HepG2 (cell line): ENCODE measurements around the gene WFDC1. TPM values are rescaled to one million over a fixed set of nuclear protein-coding genes. Genes with fewer than 3 reads are reported as not detected.

ENCODE experiments used
- ATAC-seq: fragments of 200-7000 bp; cut with Tn5 transposase; 3 replicates; pipeline ENCODE4 v1.9.1; 2020; ENCODE audit warnings: mild to moderate bottlenecking, moderate library complexity
- BruUV-seq: library from RNA; stranded (reverse); fragments of 400-500 nt; replicated peaks from 2 replicates; lab custom pipeline; 2021; lab: Mats Ljungman, UMichigan
- CTCF ChIA-PET: fragments of 300-600 bp; formaldehyde crosslinking; extraction: SDS; loops from one replicate; lab custom pipeline; 2021; ENCODE audit warnings: low total read pairs, inconsistent platforms, low intra/inter-chr PET ratio; lab: Yijun Ruan, JAX
- POLR2A ChIA-PET: fragments of 350-600 bp; sonication (Branson Sonifier 250); formaldehyde crosslinking; loops from one replicate; lab custom pipeline; 2020; ENCODE audit warnings: antibody characterized with exemption, inconsistent platforms; lab: Yijun Ruan, JAX
- DNase-seq: peaks from one replicate; pipeline ENCODE4 v3.0.0-alpha.2; 2015; ENCODE audit warnings: low spot score
- FAIRE-seq: peaks from 3 replicates; lab custom pipeline; 2011; peaks lifted over from hg19 to GRCh38; lab: Jason Lieb, UNC
- H2AFZ ChIP-seq: one replicate; pipeline ENCODE4 v1.6.1; 2011; ENCODE audit warnings: low read length, inconsistent platforms
- H3K27ac ChIP-seq: fragments of 300-600 bp; 3 replicates; pipeline ENCODE4 v1.8.0; 2011; ENCODE audit warnings: mixed run types, mild to moderate bottlenecking, mixed read lengths, low read length, inconsistent platforms; ENCODE audit not compliant: insufficient read depth; ENCODE audit errors: extremely low read length
- H3K27me3 ChIP-seq, 2 experiments: fragments of 200-600 bp in 1 of 2; 2 replicates in 1 of 2; 3 replicates in 1 of 2; pipeline versions ENCODE4 v1.6.0 to v1.8.0; 2011; ENCODE audit warnings: low read length in 2 of 2, mild to moderate bottlenecking in 2 of 2, moderate library complexity in 2 of 2, inconsistent platforms in 1 of 2; ENCODE audit not compliant: insufficient read depth in 2 of 2, control insufficient read depth in 1 of 2
- H3K36me3 ChIP-seq, 2 experiments: fragments of 200-600 bp in 1 of 2; replicated peaks in 1 of 2; 2 replicates in 1 of 2; 3 replicates in 1 of 2; pipeline versions ENCODE4 v1.5.1 to v1.8.0; 2011; ENCODE audit warnings: low read length in 2 of 2, inconsistent platforms in 1 of 2; ENCODE audit not compliant: insufficient read depth in 2 of 2, control insufficient read depth in 1 of 2
- H3K4me1 ChIP-seq: 2 replicates; pipeline ENCODE4 v1.5.1; 2012; ENCODE audit warnings: low read length, inconsistent platforms; ENCODE audit not compliant: insufficient read depth
- H3K4me2 ChIP-seq: 2 replicates; pipeline ENCODE4 v1.6.0; 2011; ENCODE audit warnings: low read depth, low read length, inconsistent platforms
- H3K4me3 ChIP-seq, 3 experiments: fragments of 200-600 bp in 1 of 3; sonication (generic), shearing (Covaris generic) in 1 of 3; replicated peaks in 1 of 3; 2 replicates each; pipeline ENCODE4 v1.5.1; 2011 to 2016; ENCODE audit warnings: low read length in 3 of 3, inconsistent platforms in 2 of 3, low read depth in 2 of 3, mild to moderate bottlenecking in 2 of 3, control low read depth in 1 of 3, mixed read lengths in 1 of 3; ENCODE audit not compliant: insufficient read depth in 1 of 3
- H3K79me2 ChIP-seq: one replicate; pipeline ENCODE4 v1.6.1; 2011; ENCODE audit warnings: low read length, inconsistent platforms; ENCODE audit not compliant: insufficient read depth
- H3K9ac ChIP-seq: 2 replicates; pipeline ENCODE4 v1.6.0; 2011; ENCODE audit warnings: mild to moderate bottlenecking, low read depth, low read length, inconsistent platforms; ENCODE audit not compliant: insufficient read depth
- H3K9me3 ChIP-seq: 2 replicates; pipeline ENCODE4 v1.5.1; 2012; ENCODE audit warnings: mild to moderate bottlenecking, low read length
- H4K20me1 ChIP-seq: 2 replicates; pipeline ENCODE4 v1.6.0; 2011; ENCODE audit warnings: inconsistent platforms, mild to moderate bottlenecking, low read length, moderate library complexity; ENCODE audit not compliant: insufficient read depth
- EZH2 ChIP-seq: conservative IDR thresholded peaks from 2 replicates; pipeline ENCODE4 v1.6.1; 2012; ENCODE audit warnings: mild to moderate bottlenecking, low read depth, low read length, moderate library complexity
- FOXM1 ChIP-seq: sonication (generic); formaldehyde crosslinking; IDR thresholded peaks from 2 replicates; pipeline ENCODE4 v1.5.0; 2020; ENCODE audit warnings: missing genetic modification reagents
- GABPB1 ChIP-seq: IDR thresholded peaks from 2 replicates; pipeline ENCODE4 v1.6.1; 2016; ENCODE audit warnings: mild to moderate bottlenecking, missing genetic modification reagents, moderate library complexity, missing compliant biosample characterization
- IKZF5 ChIP-seq: IDR thresholded peaks from 2 replicates; pipeline ENCODE4 v1.6.1; 2018; ENCODE audit warnings: missing genetic modification reagents, mild to moderate bottlenecking, missing compliant biosample characterization
- KLF11 ChIP-seq: IDR thresholded peaks from 2 replicates; pipeline ENCODE4 v1.6.1; 2016; ENCODE audit warnings: missing compliant biosample characterization
- NFIC ChIP-seq: IDR thresholded peaks from 2 replicates; pipeline ENCODE4 v1.6.1; 2012; ENCODE audit warnings: mild to moderate bottlenecking, low read length, inconsistent platforms
- SCMH1 ChIP-seq: sonication (generic); formaldehyde crosslinking; IDR thresholded peaks from 2 replicates; pipeline ENCODE4 v1.9.0; 2021; ENCODE audit warnings: missing genetic modification reagents, mild to moderate bottlenecking, borderline replicate concordance
- TAF15 ChIP-seq: fragments of 200-400 bp; formaldehyde crosslinking; IDR thresholded peaks from one replicate; pipeline ENCODE4 v1.6.1; 2018; ENCODE audit warnings: mild to moderate bottlenecking, low read depth, low read length; ENCODE audit not compliant: poor library complexity, severe bottlenecking
- ZBTB43 ChIP-seq: sonication (generic); formaldehyde crosslinking; conservative IDR thresholded peaks from 2 replicates; pipeline ENCODE4 v1.4.0; 2020; ENCODE audit warnings: missing genetic modification reagents
- ZNF230 ChIP-seq: sonication (generic); formaldehyde crosslinking; IDR thresholded peaks from 2 replicates; pipeline ENCODE4 v1.4.0; 2020; ENCODE audit warnings: mild to moderate bottlenecking, missing genetic modification reagents
- ZNF674 ChIP-seq: sonication (generic); formaldehyde crosslinking; IDR thresholded peaks from 2 replicates; pipeline ENCODE4 v1.5.0; 2020; ENCODE audit warnings: low read depth, mild to moderate bottlenecking, missing genetic modification reagents
- WGBS: methylation state at CpG from one replicate; pipeline ENCODE4 v1.1.6; 2017; ENCODE audit warnings: low lambda C conversion rate; 5-methylcytosine and 5-hydroxymethylcytosine counted together
- in situ Hi-C: cut with HindIII; loops from 2 replicates; pipeline ENCODE4 v1.10.0; 2017; ENCODE audit warnings: low pct_unique_long_range_greater_than_20kb; ENCODE audit not compliant: extremely low pct_ligation_motif_present
- intact Hi-C: fragments of 100-400 bp; cut with micrococcal nuclease; formaldehyde crosslinking; loops from one replicate; pipeline ENCODE4 v1.10.0; 2022; ENCODE audit not compliant: unreplicated experiment
- polyA plus RNA-seq, 8 experiments: library from polyadenylated mRNA; depleted of rRNA in 3 of 8; stranded (reverse) in 7 of 8; unstranded in 1 of 8; fragments of >200 nt; fragmentation: Illumina TruSeq in 4 of 8; extraction: Trizol in 4 of 8; gene quantifications; 2 replicates each; pipeline versions ENCODE4 v1.2.1 to v1.2.3, GENCODE V29; 2011 to 2016; ENCODE audit warnings: low read depth in 4 of 8, missing spikeins in 1 of 8, mixed read lengths in 1 of 8; ENCODE audit not compliant: insufficient read depth in 1 of 8
- total RNA-seq, 5 experiments: library from RNA; depleted of rRNA; stranded (reverse); fragments of >200 nt; fragmentation: Illumina TruSeq; extraction: Trizol; gene quantifications; 2 replicates each; pipeline ENCODE4 v1.2.3, GENCODE V29; 2016; ENCODE audit warnings: low read depth in 1 of 5
- TF ChIP-seq, protein P1 (sequence below): sonication (generic); formaldehyde crosslinking; IDR thresholded peaks from 2 replicates; pipeline ENCODE4 v1.5.1; 2020; ENCODE audit warnings: mild to moderate bottlenecking, missing genetic modification reagents
- TF ChIP-seq, protein P2 (sequence below): IDR thresholded peaks from 2 replicates; pipeline ENCODE4 v1.6.1; 2016; ENCODE audit warnings: missing compliant biosample characterization, missing genetic modification reagents, borderline replicate concordance

The WFDC1 gene
- total and polyA plus RNA-seq, 2 of the 13 experiments (the other 11 are each of a cell fraction or from before 2014, with no cell fraction given): not detected

- H3K36me3 ChIP-seq: no peaks in the 10 kb centered on the region
- no peak overlapping the region for H3K4me3 ChIP-seq
- intact Hi-C loops: no loop called here
- in situ Hi-C loops: no loop called here
- H3K27me3 ChIP-seq: peaks cover 1 to 30% of the 10 kb centered on the region in 2 experiments; a peak in 3 of 5 replicates
- no peaks in the 10 kb centered on the region for H4K20me1 ChIP-seq
- no peaks in the 10 kb centered on the region for H3K4me1 ChIP-seq
- no peak for DNase-seq
- 2% methylated on average over 4 of the region's 4 CpGs for WGBS
- no TSS peak for BruUV-seq
- H2AFZ ChIP-seq: no peak overlapping the region
- ChIA-PET POLR2A (no interaction called here), CTCF (no interaction called here)
- H3K27ac ChIP-seq: no peak overlapping the region
- H3K79me2 ChIP-seq: no peaks in the 10 kb centered on the region
- FAIRE-seq: no peak
- H3K4me2 ChIP-seq: no peak overlapping the region
- H3K9me3 ChIP-seq: peaks cover 5% of the 10 kb centered on the region
- no peak for ATAC-seq
- TF ChIP-seq EZH2 (no peak), SCMH1 (no peak), NFIC (no peak), KLF11 (CRISPR knock-in tag) (no peak)
- no peak overlapping the region for H3K9ac ChIP-seq
These were observed 27.3 kb downstream of the WFDC1 start for GRCh38 chr16:84321932-84322331.

GRCh38 chr16:84322749-84323148 is 28.1 kb downstream of the WFDC1 start:
- Histone ChIP-seq H3K4me1 (no peaks in the 10 kb centered on the region), H3K27ac (no peak overlapping the region), H4K20me1 (no peaks in the 10 kb centered on the region), H3K4me2 (no peak overlapping the region), H3K9me3 (peaks cover 4% of the 10 kb centered on the region), H3K27me3 (peaks cover 1 to 26% of the 10 kb centered on the region in 2 experiments; a peak in 3 of 5 replicates), H3K36me3 (no peaks in the 10 kb centered on the region), H3K9ac (no peak overlapping the region), H3K79me2 (no peaks in the 10 kb centered on the region), H3K4me3 (no peak overlapping the region), H2AFZ (no peak overlapping the region)
- no peak for ATAC-seq
- POLR2A ChIA-PET: no interaction called here
- 28% methylated on average over 4 of the region's 4 CpGs for WGBS
- in situ Hi-C loops (no loop called here), intact Hi-C loops (no loop called here)
- no TSS peak for BruUV-seq
- DNase-seq: no peak
- FAIRE-seq: no peak
- CTCF ChIA-PET: no interaction called here
- TF ChIP-seq, protein P1, sequence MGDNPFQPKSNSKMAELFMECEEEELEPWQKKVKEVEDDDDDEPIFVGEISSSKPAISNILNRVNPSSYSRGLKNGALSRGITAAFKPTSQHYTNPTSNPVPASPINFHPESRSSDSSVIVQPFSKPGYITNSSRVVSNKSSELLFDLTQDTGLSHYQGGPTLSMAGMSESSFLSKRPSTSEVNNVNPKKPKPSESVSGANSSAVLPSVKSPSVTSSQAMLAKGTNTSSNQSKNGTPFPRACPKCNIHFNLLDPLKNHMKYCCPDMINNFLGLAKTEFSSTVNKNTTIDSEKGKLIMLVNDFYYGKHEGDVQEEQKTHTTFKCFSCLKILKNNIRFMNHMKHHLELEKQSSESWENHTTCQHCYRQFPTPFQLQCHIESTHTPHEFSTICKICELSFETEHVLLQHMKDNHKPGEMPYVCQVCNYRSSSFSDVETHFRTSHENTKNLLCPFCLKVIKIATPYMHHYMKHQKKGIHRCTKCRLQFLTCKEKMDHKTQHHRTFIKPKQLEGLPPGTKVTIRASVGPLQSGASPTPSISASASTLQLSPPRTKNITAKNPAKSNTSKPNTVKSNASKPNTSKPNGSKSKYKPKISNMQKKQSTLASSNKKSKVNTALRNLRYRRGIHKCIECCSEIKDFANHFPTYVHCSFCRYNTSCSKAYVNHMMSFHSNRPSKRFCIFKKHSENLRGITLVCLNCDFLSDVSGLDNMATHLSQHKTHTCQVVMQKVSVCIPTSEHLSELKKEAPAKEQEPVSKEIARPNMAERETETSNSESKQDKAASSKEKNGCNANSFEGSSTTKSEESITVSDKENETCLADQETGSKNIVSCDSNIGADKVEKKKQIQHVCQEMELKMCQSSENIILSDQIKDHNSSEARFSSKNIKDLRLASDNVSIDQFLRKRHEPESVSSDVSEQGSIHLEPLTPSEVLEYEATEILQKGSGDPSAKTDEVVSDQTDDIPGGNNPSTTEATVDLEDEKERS (CRISPR knock-in tag): no peak
- TF ChIP-seq ZNF230 (CRISPR knock-in tag) (no peak), TAF15 (no peak), GABPB1 (CRISPR knock-in tag) (no peak), FOXM1 (no peak), ZNF674 (CRISPR knock-in tag) (no peak), ZBTB43 (CRISPR knock-in tag) (no peak), IKZF5 (no peak)
- TF ChIP-seq, protein P2, sequence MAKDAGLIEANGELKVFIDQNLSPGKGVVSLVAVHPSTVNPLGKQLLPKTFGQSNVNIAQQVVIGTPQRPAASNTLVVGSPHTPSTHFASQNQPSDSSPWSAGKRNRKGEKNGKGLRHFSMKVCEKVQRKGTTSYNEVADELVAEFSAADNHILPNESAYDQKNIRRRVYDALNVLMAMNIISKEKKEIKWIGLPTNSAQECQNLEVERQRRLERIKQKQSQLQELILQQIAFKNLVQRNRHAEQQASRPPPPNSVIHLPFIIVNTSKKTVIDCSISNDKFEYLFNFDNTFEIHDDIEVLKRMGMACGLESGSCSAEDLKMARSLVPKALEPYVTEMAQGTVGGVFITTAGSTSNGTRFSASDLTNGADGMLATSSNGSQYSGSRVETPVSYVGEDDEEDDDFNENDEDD (CRISPR knock-in tag): no peak
